Astrocyte (in vitro differentiated cells and primary cell): ENCODE data around the gene TULP4.
"Not testable (repeated sequence)": the region's sequence is repeated elsewhere in the genome, so short reads cannot be mapped to it uniquely, and the experiment has no call there.

ENCODE experiments used
- CTCF ChIP-seq: IDR thresholded peaks from 2 replicates; pipeline ENCODE4 v1.5.1; 2011; ENCODE audit warnings: low read depth, mild to moderate bottlenecking, inconsistent platforms, low read length, moderate library complexity; ENCODE audit not compliant: insufficient read depth
- EZH2 ChIP-seq: IDR thresholded peaks from 2 replicates; pipeline ENCODE4 v1.6.1; 2012; ENCODE audit warnings: mild to moderate bottlenecking, low read length, inconsistent platforms; ENCODE audit not compliant: insufficient read depth

GRCh38 chr6:158296854-158297324 is 15.4 kb upstream of the TULP4 start:
- TF ChIP-seq CTCF, EZH2: not testable (repeated sequence)
